GM12878 (cell line): ENCODE data around the gene CNTN4. TPM values are rescaled to one million over a fixed set of nuclear protein-coding genes. Genes with fewer than 3 reads are reported as not detected.

Experiments
- ATAC-seq: fragments of 200-7000 bp; cut with Tn5 transposase; 3 replicates; pipeline ENCODE4 v1.9.1; 2020; ENCODE audit warnings: mild to moderate bottlenecking, moderate library complexity
- BruUV-seq: library from RNA; stranded (reverse); fragments of 400-500 nt; replicated peaks from 2 replicates; lab custom pipeline; 2021; lab: Mats Ljungman, UMichigan
- CTCF ChIA-PET: fragments of 300-600 bp; sonication (Branson Sonifier 250); formaldehyde crosslinking; extraction: SDS; loops from one replicate; lab custom pipeline; 2021; ENCODE audit warnings: inconsistent platforms; lab: Yijun Ruan, JAX
- POLR2A ChIA-PET: fragments of 350-600 bp; formaldehyde crosslinking; extraction: SDS; loops from one replicate; lab custom pipeline; 2021; ENCODE audit warnings: inconsistent platforms; lab: Charles Lee
- RAD21 ChIA-PET: fragments of 300-600 bp; sonication (Branson Sonifier 250); formaldehyde crosslinking; loops from one replicate; lab custom pipeline; 2023; ENCODE audit warnings: antibody characterized with exemption; ENCODE audit not compliant: unreplicated experiment; lab: Charles Lee
- SMC1A ChIA-PET: fragments of 300-600 bp; sonication (Branson Sonifier 250); formaldehyde crosslinking; loops from one replicate; lab custom pipeline; 2023; ENCODE audit not compliant: unreplicated experiment, uncharacterized antibody; lab: Charles Lee
- DNase-seq: peaks from one replicate; pipeline ENCODE4 v3.0.0-alpha.2; 2011; ENCODE audit warnings: low read depth, low spot score
- FAIRE-seq: peaks from 3 replicates; lab custom pipeline; 2011; peaks lifted over from hg19 to GRCh38; lab: Jason Lieb, UNC
- H2AFZ ChIP-seq: 2 replicates; pipeline ENCODE4 v1.6.0; 2011; ENCODE audit warnings: low read depth, low read length, control low read depth; ENCODE audit not compliant: control insufficient read depth
- H3K27ac ChIP-seq: 2 replicates; pipeline ENCODE4 v1.5.1; 2011; ENCODE audit warnings: control low read depth; ENCODE audit not compliant: control insufficient read depth, insufficient read depth
- H3K27me3 ChIP-seq, 2 experiments: replicated peaks in 1 of 2; 2 replicates each; pipeline versions ENCODE4 v1.6.0 to v1.6.1; 2011; ENCODE audit warnings: low read length in 1 of 2; ENCODE audit not compliant: control insufficient read depth in 2 of 2, insufficient read depth in 2 of 2
- H3K36me3 ChIP-seq, 2 experiments: 2 replicates each; pipeline ENCODE4 v1.5.1; 2011; ENCODE audit warnings: low read length in 1 of 2; ENCODE audit not compliant: control insufficient read depth in 2 of 2, insufficient read depth in 2 of 2
- H3K4me1 ChIP-seq: 2 replicates; pipeline ENCODE4 v1.6.1; 2011; ENCODE audit warnings: mild to moderate bottlenecking, low read length, moderate library complexity, mixed read lengths; ENCODE audit not compliant: control insufficient read depth, insufficient read depth
- H3K4me2 ChIP-seq: 2 replicates; pipeline ENCODE4 v1.6.0; 2011; ENCODE audit warnings: control low read depth; ENCODE audit not compliant: control insufficient read depth, insufficient read depth
- H3K4me3 ChIP-seq: fragments of 200-600 bp; sonication (generic); 2 replicates; pipeline ENCODE4 v1.5.1; 2016
- H3K79me2 ChIP-seq: 2 replicates; pipeline ENCODE4 v1.6.0; 2011; ENCODE audit warnings: low read length; ENCODE audit not compliant: control insufficient read depth, insufficient read depth
- H3K9ac ChIP-seq: 2 replicates; pipeline ENCODE4 v1.8.0; 2011; ENCODE audit warnings: low read length, control low read depth, mixed read lengths; ENCODE audit not compliant: control insufficient read depth, insufficient read depth
- H3K9me3 ChIP-seq: replicated peaks from 3 replicates; pipeline ENCODE4 v1.5.1; 2011; ENCODE audit warnings: mild to moderate bottlenecking, low read length; ENCODE audit not compliant: control insufficient read depth, insufficient read depth
- H4K20me1 ChIP-seq: 2 replicates; pipeline ENCODE4 v1.6.0; 2011; ENCODE audit not compliant: control insufficient read depth, insufficient read depth
- BACH1 ChIP-seq: fragments of 450-650 bp; IDR thresholded peaks from 2 replicates; pipeline ENCODE4 v1.6.1; 2017; ENCODE audit warnings: mild to moderate bottlenecking, borderline replicate concordance
- BHLHE40 ChIP-seq, 2 experiments: fragments of 450-650 bp in 1 of 2; IDR thresholded peaks; 2 replicates each; pipeline ENCODE4 v1.6.1; 2011 to 2017; ENCODE audit warnings: low read depth in 2 of 2, borderline replicate concordance in 1 of 2, improper control_type of control experiment in 1 of 2, low read length in 1 of 2, mild to moderate bottlenecking in 1 of 2
- BMI1 ChIP-seq: fragments of 450-650 bp; IDR thresholded peaks from 2 replicates; pipeline ENCODE4 v1.6.1; 2016; ENCODE audit warnings: mild to moderate bottlenecking, moderate library complexity, borderline replicate concordance
- ETV6 ChIP-seq, 2 experiments: fragments of 450-650 bp in 1 of 2; IDR thresholded peaks in 1 of 2; conservative IDR thresholded peaks in 1 of 2; 2 replicates each; pipeline ENCODE4 v1.6.1; 2014; ENCODE audit warnings: antibody characterized with exemption in 1 of 2, borderline replicate concordance in 1 of 2, low read depth in 1 of 2, mild to moderate bottlenecking in 1 of 2, moderate library complexity in 1 of 2
- HDAC2 ChIP-seq: fragments of 200-600 bp; sonication (generic); IDR thresholded peaks from 2 replicates; pipeline ENCODE4 v1.6.1; 2017
- HDAC6 ChIP-seq: fragments of 200-600 bp; sonication (generic); IDR thresholded peaks from one replicate; pipeline ENCODE4 v1.8.0; 2017; ENCODE audit warnings: antibody characterized with exemption; ENCODE audit not compliant: unreplicated experiment
- KDM1A ChIP-seq: fragments of 200-600 bp; sonication (generic); IDR thresholded peaks from 2 replicates; pipeline ENCODE4 v1.6.1; 2016; ENCODE audit warnings: borderline replicate concordance
- MEF2B ChIP-seq: fragments of 450-650 bp; IDR thresholded peaks from 2 replicates; pipeline ENCODE4 v1.6.1; 2018; ENCODE audit warnings: mild to moderate bottlenecking, moderate library complexity; ENCODE audit not compliant: partially characterized antibody, poor library complexity, severe bottlenecking
- MTA3 ChIP-seq: IDR thresholded peaks from 2 replicates; pipeline ENCODE4 v1.6.1; 2012; ENCODE audit warnings: low read length, inconsistent platforms, borderline replicate concordance
- NBN ChIP-seq: fragments of 450-650 bp; IDR thresholded peaks from 2 replicates; pipeline ENCODE4 v1.6.1; 2016
- NFXL1 ChIP-seq: fragments of 450-650 bp; IDR thresholded peaks from 2 replicates; pipeline ENCODE4 v1.6.1; 2017; ENCODE audit warnings: antibody characterized with exemption, mild to moderate bottlenecking, borderline replicate concordance
- NR2C1 ChIP-seq: fragments of 450-650 bp; IDR thresholded peaks from 2 replicates; pipeline ENCODE4 v1.6.1; 2017; ENCODE audit warnings: antibody characterized with exemption, mild to moderate bottlenecking, moderate library complexity
- PAX5 ChIP-seq: IDR thresholded peaks from 2 replicates; pipeline ENCODE4 v1.6.1; 2011; ENCODE audit warnings: low read depth, low read length, borderline replicate concordance
- POLR2A ChIP-seq: IDR thresholded peaks from 2 replicates; pipeline ENCODE4 v1.6.1; 2011; ENCODE audit warnings: low read depth, mild to moderate bottlenecking, low read length
- SPI1 ChIP-seq: IDR thresholded peaks from 2 replicates; pipeline ENCODE4 v1.6.1; 2011; ENCODE audit warnings: low read depth, mild to moderate bottlenecking, low read length, moderate library complexity, borderline replicate concordance; ENCODE audit not compliant: insufficient read depth
- STAT3 ChIP-seq: IDR thresholded peaks from 2 replicates; pipeline ENCODE4 v1.6.1; 2011; ENCODE audit warnings: low read depth, low read length, improper control_type of control experiment
- ZNF207 ChIP-seq: fragments of 450-650 bp; IDR thresholded peaks from 2 replicates; pipeline ENCODE4 v1.6.1; 2014; ENCODE audit warnings: antibody characterized with exemption, mild to moderate bottlenecking, borderline replicate concordance
- ZSCAN29 ChIP-seq: fragments of 450-650 bp; IDR thresholded peaks from 2 replicates; pipeline ENCODE4 v1.6.1; 2017; ENCODE audit warnings: mild to moderate bottlenecking, moderate library complexity
- WGBS: methylation state at CpG from one replicate; pipeline ENCODE4 v1.1.6; 2016; ENCODE audit warnings: low lambda C conversion rate; ENCODE audit not compliant: insufficient replicate concordance, insufficient coverage; ENCODE audit errors: missing lambda C conversion rate; 5-methylcytosine and 5-hydroxymethylcytosine counted together
- in situ Hi-C: fragments of 300-500 bp; cut with MboI; formaldehyde crosslinking; loops from 9 replicates; pipeline ENCODE4 v1.14.3; 2018; ENCODE audit warnings: mixed read lengths
- intact Hi-C: fragments of 100-400 bp; cut with micrococcal nuclease; formaldehyde crosslinking; loops from one replicate; pipeline ENCODE4 v1.14.2; 2022; ENCODE audit not compliant: unreplicated experiment
- polyA plus RNA-seq, 11 experiments: library from polyadenylated mRNA; depleted of rRNA in 4 of 11; unstranded in 6 of 11; stranded (reverse) in 5 of 11; fragments of >200 nt; fragmentation: Nextera tagmentation in 4 of 11; fragmentation: Illumina TruSeq in 1 of 11; extraction: Ambion mirVana in 4 of 11; extraction: Trizol in 1 of 11; gene quantifications; 1 replicate in 1 of 11; 2 replicates in 10 of 11; pipeline versions ENCODE4 v1.2.1 to v1.2.3, GENCODE V29; 2011 to 2016; ENCODE audit warnings: inconsistent platforms in 2 of 11, missing spikeins in 2 of 11, low read depth in 1 of 11
- total RNA-seq, 4 experiments: library from RNA; depleted of rRNA in 3 of 4; stranded (reverse); fragments of >200 nt in 3 of 4; fragmentation: Illumina TruSeq in 1 of 4; extraction: Trizol in 1 of 4; gene quantifications; 2 replicates each; pipeline versions ENCODE4 v1.2.1 to v1.2.3, GENCODE V29; 2013 to 2021

CNTN4 gene
- total and polyA plus RNA-seq, 10 of the 15 experiments (the other 5 are each of a cell fraction or from before 2014, with no cell fraction given) = 0.05 to 0.43 (median 0.15) TPM; not detected in 1

DNA sequence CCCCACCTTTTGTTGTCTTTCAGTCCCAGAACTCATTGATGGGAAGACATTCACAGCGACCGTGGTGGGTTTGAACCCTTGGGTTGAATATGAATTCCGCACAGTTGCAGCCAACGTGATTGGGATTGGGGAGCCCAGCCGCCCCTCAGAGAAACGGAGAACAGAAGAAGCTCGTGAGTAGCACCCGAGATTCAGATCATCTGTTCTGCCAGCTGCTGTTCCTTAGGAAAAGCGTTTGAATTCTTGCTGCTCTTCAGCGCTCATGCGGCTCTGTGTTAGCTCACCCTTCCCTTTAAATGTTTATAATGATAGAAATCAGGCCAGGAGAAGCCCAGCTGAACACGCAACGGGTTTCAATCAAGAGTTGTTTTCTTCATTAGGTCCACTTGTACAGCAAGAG, 938.5 kb downstream of the CNTN4 start:
- Histone ChIP-seq H3K9me3 (no peaks in the 10 kb centered on the region; the same call in 2 of the 3 replicates), H3K9ac (no peak overlapping the region), H3K79me2 (no peaks in the 10 kb centered on the region), H4K20me1 (no peaks in the 10 kb centered on the region), H3K27ac (no peak overlapping the region), H3K36me3 (no peaks in the 10 kb centered on the region), H2AFZ (no peak overlapping the region), H3K4me3 (no peak overlapping the region), H3K4me2 (no peak overlapping the region), H3K4me1 (no peaks in the 10 kb centered on the region; the same call in 1 of the 2 replicates), H3K27me3 (no peaks in the 10 kb centered on the region; a peak in 1 of 4 replicates)
- TF ChIP-seq PAX5 (no peak), HDAC6 (no peak)
- BruUV-seq = no TSS peak
- whole genome bisulfite sequencing = 64% methylated on average over 13 of the region's 13 CpGs
- DNase-seq = no peak
- ChIA-PET SMC1A (interaction anchor here (0.7 kb wide), 1 partner anchor 14 kb away, joined by 3 read pairs; no protein-coding TSS in a partner anchor), RAD21 (no interaction called here), CTCF (interaction anchor here (0.7 kb wide), 1 partner anchor 97 kb away, joined by 3 read pairs; no protein-coding TSS in a partner anchor), POLR2A (no interaction called here)
- intact Hi-C loops = loop anchor here (5.0 kb wide), 1 partner anchor 90 kb away; the partner anchor contains the start of gene TRNT1
- in situ Hi-C loops = no loop called here
- ATAC-seq = no peak
- no peak for FAIRE-seq

DNA sequence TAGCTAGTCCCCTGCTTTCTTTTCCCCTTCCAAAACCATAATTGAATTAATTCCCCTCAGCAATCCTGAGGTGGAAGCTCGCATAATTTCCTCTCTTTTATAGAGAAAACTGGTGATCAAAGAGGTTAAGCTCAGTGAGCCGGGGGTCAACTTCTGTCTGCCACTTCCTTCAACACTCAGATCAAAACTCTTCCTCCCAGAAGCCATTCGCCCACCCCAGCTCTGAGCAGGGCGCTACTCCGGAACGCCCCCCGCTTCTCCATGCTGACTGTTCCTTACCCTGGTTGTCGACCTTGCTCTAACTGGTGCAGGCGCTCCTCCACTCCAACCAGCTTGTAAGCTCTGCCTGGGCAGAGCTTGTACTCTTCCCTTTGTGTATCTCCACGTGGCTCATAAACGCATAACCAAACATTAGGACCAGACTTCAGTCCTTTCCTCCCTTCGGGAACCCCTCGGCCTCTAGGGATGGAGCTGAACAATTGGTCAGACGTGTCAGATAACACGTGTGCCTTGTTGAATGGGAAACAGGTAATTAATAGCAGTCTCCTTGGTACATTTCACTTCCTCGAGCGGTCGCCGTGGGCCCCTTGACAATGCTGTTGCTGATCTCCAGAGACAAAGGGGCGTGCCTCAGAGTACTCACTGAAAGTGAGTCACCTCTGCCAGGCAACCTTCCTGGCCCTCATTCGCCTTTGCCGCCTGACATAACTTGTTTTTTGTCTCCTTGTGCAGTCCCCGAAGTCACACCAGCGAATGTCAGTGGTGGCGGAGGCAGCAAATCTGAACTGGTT, 939.7 kb downstream of the CNTN4 start:
- H3K4me2 ChIP-seq = peak overlapping the region; percentile 38; the same call in 1 of the 2 replicates
- ChIA-PET CTCF (interaction anchor here (1.0 kb wide), 1 partner anchor 18 kb away, joined by 3 read pairs; no protein-coding TSS in a partner anchor), SMC1A (interaction anchor here (1.2 kb wide), 1 partner anchor 18 kb away, joined by 3 read pairs; no protein-coding TSS in a partner anchor), POLR2A (no interaction called here), RAD21 (no interaction called here)
- 23% methylated on average over 25 of the region's 25 CpGs for WGBS
- no peaks in the 10 kb centered on the region; a peak in 1 of 4 replicates for H3K27me3 ChIP-seq
- H3K36me3 ChIP-seq = no peaks in the 10 kb centered on the region
- intact Hi-C loops = loop anchor here (5.0 kb wide), 1 partner anchor 89 kb away; the partner anchor contains the start of gene TRNT1
- H3K4me1 ChIP-seq = no peaks in the 10 kb centered on the region; the same call in 1 of the 2 replicates
- in situ Hi-C loops = no loop called here
- no peak overlapping the region for H3K4me3 ChIP-seq
- no TSS peak for BruUV-seq
- ATAC-seq = peak; percentile 91
- H3K79me2 ChIP-seq = no peaks in the 10 kb centered on the region
- H3K9me3 ChIP-seq = no peaks in the 10 kb centered on the region; the same call in 2 of the 3 replicates
- FAIRE-seq = no peak
- H4K20me1 ChIP-seq = no peaks in the 10 kb centered on the region
- H2AFZ ChIP-seq = peak overlapping the region; percentile 47
- DNase-seq = peak; percentile 26
- no peak overlapping the region for H3K9ac ChIP-seq
- no peak overlapping the region for H3K27ac ChIP-seq
- TF ChIP-seq SPI1 = peak; percentile 50; the same call in 1 of the 2 replicates
- peak in 1 of 2 experiments; percentile 26; a peak in 1 of 4 replicates for TF ChIP-seq BHLHE40 (IDR thresholded peaks at IDR 0.05; ENCODE audit: borderline replicate concordance in 1 of 2, low read depth in 2 of 2, low read length in 1 of 2)
- no peak for TF ChIP-seq MTA3
- no peak for TF ChIP-seq STAT3
- no peak for TF ChIP-seq NBN
- no peak for TF ChIP-seq NR2C1
- TF ChIP-seq BACH1 = no peak
- no peak for TF ChIP-seq POLR2A
- no peak for TF ChIP-seq ETV6 (conservative IDR thresholded peaks at IDR 0.05 in 1 of 2, IDR thresholded peaks at IDR 0.05 in 1 of 2; ENCODE audit: borderline replicate concordance in 1 of 2, low read depth in 1 of 2)
- no peak for TF ChIP-seq KDM1A
- no peak for TF ChIP-seq ZSCAN29
- TF ChIP-seq MEF2B = peak; percentile 40
- TF ChIP-seq ZNF207 = no peak
- no peak for TF ChIP-seq HDAC2
- no peak for TF ChIP-seq NFXL1
- no peak for TF ChIP-seq BMI1
